Panc1 (cell line): ENCODE data around the gene LILRA2. TPM values are rescaled to one million over a fixed set of nuclear protein-coding genes. Genes with fewer than 3 reads are reported as not detected.

ENCODE experiments used
- ATAC-seq: fragments of 200-7000 bp; cut with Tn5 transposase; 2 replicates; pipeline ENCODE4 v1.9.1; 2020; ENCODE audit warnings: mild to moderate bottlenecking, moderate library complexity
- BruUV-seq: library from RNA; stranded (reverse); fragments of 400-500 nt; replicated peaks from 2 replicates; lab custom pipeline; 2021; lab: Mats Ljungman, UMichigan
- CTCF ChIA-PET: fragments of 300-600 bp; sonication (Branson Sonifier 250); formaldehyde crosslinking; loops from one replicate; lab custom pipeline; 2022; ENCODE audit warnings: antibody characterized with exemption; lab: Charles Lee
- POLR2A ChIA-PET: fragments of 300-600 bp; sonication (Branson Sonifier 250); formaldehyde crosslinking; loops from one replicate; lab custom pipeline; 2022; ENCODE audit warnings: antibody characterized with exemption; lab: Charles Lee
- DNase-seq: peaks from one replicate; pipeline ENCODE4 v3.0.0-alpha.2; 2010; ENCODE audit warnings: low read depth, low spot score
- H3K27ac ChIP-seq: 2 replicates; pipeline ENCODE4 v1.5.1; 2011; ENCODE audit warnings: mild to moderate bottlenecking, low read length, inconsistent platforms
- H3K27me3 ChIP-seq: fragments of 200-500 bp; sonication (Bioruptor generic); 2 replicates; pipeline ENCODE4 v1.6.0; 2014; ENCODE audit warnings: low read length, inconsistent platforms; ENCODE audit not compliant: control insufficient read depth, insufficient read depth
- H3K36me3 ChIP-seq: fragments of 200-500 bp; sonication (Bioruptor generic); 2 replicates; pipeline ENCODE4 v1.5.1; 2014; ENCODE audit warnings: inconsistent platforms, mild to moderate bottlenecking, low read length, moderate library complexity; ENCODE audit not compliant: control insufficient read depth, insufficient read depth
- H3K4me1 ChIP-seq: 2 replicates; pipeline ENCODE4 v1.5.1; 2011; ENCODE audit warnings: inconsistent platforms, mild to moderate bottlenecking, low read length, moderate library complexity; ENCODE audit not compliant: control insufficient read depth, insufficient read depth
- H3K4me3 ChIP-seq, 2 experiments: 2 replicates each; pipeline ENCODE4 v1.5.1; 2011 to 2012; ENCODE audit warnings: low read depth in 2 of 2, low read length in 2 of 2, mild to moderate bottlenecking in 2 of 2, inconsistent platforms in 1 of 2, moderate library complexity in 1 of 2
- H3K9me3 ChIP-seq: fragments of 200-500 bp; sonication (Bioruptor generic); 2 replicates; pipeline ENCODE4 v1.5.1; 2014; ENCODE audit warnings: low read depth, mild to moderate bottlenecking, inconsistent platforms, low read length, moderate library complexity; ENCODE audit not compliant: control insufficient read depth, insufficient read depth
- CTCF ChIP-seq: fragments of 450-650 bp; IDR thresholded peaks from 2 replicates; pipeline ENCODE4 v1.5.1; 2017; ENCODE audit warnings: mild to moderate bottlenecking
- POLR2AphosphoS5 ChIP-seq: IDR thresholded peaks from 2 replicates; pipeline ENCODE4 v1.6.1; 2012; ENCODE audit warnings: mild to moderate bottlenecking, low read depth, low read length, moderate library complexity
- REST ChIP-seq, 2 experiments: IDR thresholded peaks; 2 replicates each; pipeline ENCODE4 v1.6.1; 2011 to 2012; ENCODE audit warnings: low read depth in 2 of 2, control low read depth in 1 of 2, low read length in 1 of 2, mild to moderate bottlenecking in 1 of 2, moderate library complexity in 1 of 2; ENCODE audit not compliant: insufficient read depth in 1 of 2
- SIN3A ChIP-seq: IDR thresholded peaks from 2 replicates; pipeline ENCODE4 v1.6.1; 2012; ENCODE audit warnings: low read depth, mild to moderate bottlenecking, low read length, moderate library complexity, borderline replicate concordance; ENCODE audit not compliant: insufficient read depth
- TCF7L2 ChIP-seq: IDR thresholded peaks from 2 replicates; pipeline ENCODE4 v1.6.1; 2011; ENCODE audit warnings: mild to moderate bottlenecking, low read depth, low read length, inconsistent platforms
- in situ Hi-C: cut with HindIII; loops from 2 replicates; pipeline ENCODE4 v1.10.0; 2016; ENCODE audit warnings: low sequenced_read_pairs, low pct_unique_long_range_greater_than_20kb
- intact Hi-C: fragments of 100-400 bp; cut with micrococcal nuclease; formaldehyde crosslinking; loops from one replicate; pipeline ENCODE4 v1.10.0; 2022; ENCODE audit not compliant: unreplicated experiment
- total RNA-seq: library from RNA; stranded (reverse); gene quantifications from one replicate; pipeline ENCODE4 v1.2.1, GENCODE V29; 2021; ENCODE audit not compliant: unreplicated experiment

Gene LILRA2
- total RNA-seq, 1 experiment from 2014 or later: not detected

GRCh38 chr19:54606230-54606629 is 32.6 kb downstream of the LILRA2 start:
- H3K4me3 ChIP-seq: no peak overlapping the region
- TF ChIP-seq REST (IDR thresholded peaks at IDR 0.05; ENCODE audit: insufficient read depth in 1 of 2, low read depth in 2 of 2, low read length in 1 of 2) (no peak), CTCF (no peak), POLR2AphosphoS5 (no peak), TCF7L2 (no peak), SIN3A (no peak)
- ChIA-PET CTCF (no interaction called here), POLR2A (no interaction called here)
- H3K4me1 ChIP-seq: no peaks in the 10 kb centered on the region
- peaks cover 11% of the 10 kb centered on the region; the same call in 1 of the 2 replicates for H3K9me3 ChIP-seq
- H3K27me3 ChIP-seq: peaks cover 20% of the 10 kb centered on the region
- intact Hi-C loops: no loop called here
- in situ Hi-C loops: no loop called here
- ATAC-seq: no peak
- no TSS peak for BruUV-seq
- no peak overlapping the region for H3K27ac ChIP-seq
- no peak for DNase-seq
- H3K36me3 ChIP-seq: no peaks in the 10 kb centered on the region

GRCh38 chr19:54606891-54607784 is 33.5 kb downstream of the LILRA2 start:
- H3K27me3 ChIP-seq: peaks cover 15% of the 10 kb centered on the region
- no peak; the same call in 1 of the 2 replicates for ATAC-seq
- CTCF ChIA-PET: no interaction called here
- peaks cover 13% of the 10 kb centered on the region; the same call in 1 of the 2 replicates for H3K9me3 ChIP-seq
- no peak overlapping the region for H3K4me3 ChIP-seq
- intact Hi-C loops (no loop called here), in situ Hi-C loops (no loop called here)
- no peaks in the 10 kb centered on the region for H3K4me1 ChIP-seq
- no peak overlapping the region for H3K27ac ChIP-seq
- H3K36me3 ChIP-seq: no peaks in the 10 kb centered on the region
- no peak for DNase-seq
- no peak for TF ChIP-seq REST (IDR thresholded peaks at IDR 0.05; ENCODE audit: insufficient read depth in 1 of 2, low read depth in 2 of 2, low read length in 1 of 2)
- no peak for TF ChIP-seq TCF7L2
- TF ChIP-seq POLR2AphosphoS5: no peak
- POLR2A ChIA-PET: no interaction called here
- BruUV-seq: no TSS peak
